Tibial nerve (tissue), 4 donors: ENCODE measurements around the gene OTOF.

ENCODE experiments used
- EP300 ChIP-seq, 2 donors: sonication (generic); formaldehyde crosslinking; IDR thresholded peaks; one replicate each; pipeline ENCODE4 v1.6.1; 2017; ENCODE audit warnings: antibody characterized with exemption in 2 of 2, mild to moderate bottlenecking in 1 of 2
- TF ChIP-seq, protein P1 (sequence below), 5 experiments: fragments of 200-600 bp in 3 of 5; fragments of 450-650 bp in 2 of 5; sonication (generic) in 3 of 5; IDR thresholded peaks; one replicate each; pipeline ENCODE4 v1.5.1; 2016 to 2019; ENCODE audit warnings: antibody characterized with exemption in 5 of 5, mild to moderate bottlenecking in 3 of 5, moderate library complexity in 2 of 5

DNA sequence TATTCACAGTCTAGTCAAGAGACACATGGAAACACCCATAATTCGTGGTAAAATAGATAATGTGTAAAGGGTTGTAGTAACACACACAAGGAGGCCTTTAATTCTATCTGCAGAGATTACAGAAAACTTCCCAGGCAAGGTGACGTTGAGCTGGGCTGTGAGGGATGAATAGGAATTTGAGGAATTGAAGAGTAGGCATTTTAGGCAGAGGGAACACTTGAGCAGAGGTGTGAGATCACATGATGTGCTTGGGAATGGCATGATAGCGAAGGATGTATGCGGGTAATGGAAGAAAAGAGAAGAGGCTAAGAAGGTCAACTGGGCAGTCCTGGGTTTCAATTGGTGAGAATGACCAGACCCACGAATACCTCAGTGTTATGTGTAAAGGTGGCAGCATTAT is 56.0 kb downstream of the OTOF start:
- TF ChIP-seq, protein P1, sequence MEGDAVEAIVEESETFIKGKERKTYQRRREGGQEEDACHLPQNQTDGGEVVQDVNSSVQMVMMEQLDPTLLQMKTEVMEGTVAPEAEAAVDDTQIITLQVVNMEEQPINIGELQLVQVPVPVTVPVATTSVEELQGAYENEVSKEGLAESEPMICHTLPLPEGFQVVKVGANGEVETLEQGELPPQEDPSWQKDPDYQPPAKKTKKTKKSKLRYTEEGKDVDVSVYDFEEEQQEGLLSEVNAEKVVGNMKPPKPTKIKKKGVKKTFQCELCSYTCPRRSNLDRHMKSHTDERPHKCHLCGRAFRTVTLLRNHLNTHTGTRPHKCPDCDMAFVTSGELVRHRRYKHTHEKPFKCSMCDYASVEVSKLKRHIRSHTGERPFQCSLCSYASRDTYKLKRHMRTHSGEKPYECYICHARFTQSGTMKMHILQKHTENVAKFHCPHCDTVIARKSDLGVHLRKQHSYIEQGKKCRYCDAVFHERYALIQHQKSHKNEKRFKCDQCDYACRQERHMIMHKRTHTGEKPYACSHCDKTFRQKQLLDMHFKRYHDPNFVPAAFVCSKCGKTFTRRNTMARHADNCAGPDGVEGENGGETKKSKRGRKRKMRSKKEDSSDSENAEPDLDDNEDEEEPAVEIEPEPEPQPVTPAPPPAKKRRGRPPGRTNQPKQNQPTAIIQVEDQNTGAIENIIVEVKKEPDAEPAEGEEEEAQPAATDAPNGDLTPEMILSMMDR (IDR thresholded peaks at IDR 0.05): no peak
- no peak for TF ChIP-seq EP300 (IDR thresholded peaks at IDR 0.05)
